Measurements from ENCODE around the gene CNN2.

CNN2 gene

DNA sequence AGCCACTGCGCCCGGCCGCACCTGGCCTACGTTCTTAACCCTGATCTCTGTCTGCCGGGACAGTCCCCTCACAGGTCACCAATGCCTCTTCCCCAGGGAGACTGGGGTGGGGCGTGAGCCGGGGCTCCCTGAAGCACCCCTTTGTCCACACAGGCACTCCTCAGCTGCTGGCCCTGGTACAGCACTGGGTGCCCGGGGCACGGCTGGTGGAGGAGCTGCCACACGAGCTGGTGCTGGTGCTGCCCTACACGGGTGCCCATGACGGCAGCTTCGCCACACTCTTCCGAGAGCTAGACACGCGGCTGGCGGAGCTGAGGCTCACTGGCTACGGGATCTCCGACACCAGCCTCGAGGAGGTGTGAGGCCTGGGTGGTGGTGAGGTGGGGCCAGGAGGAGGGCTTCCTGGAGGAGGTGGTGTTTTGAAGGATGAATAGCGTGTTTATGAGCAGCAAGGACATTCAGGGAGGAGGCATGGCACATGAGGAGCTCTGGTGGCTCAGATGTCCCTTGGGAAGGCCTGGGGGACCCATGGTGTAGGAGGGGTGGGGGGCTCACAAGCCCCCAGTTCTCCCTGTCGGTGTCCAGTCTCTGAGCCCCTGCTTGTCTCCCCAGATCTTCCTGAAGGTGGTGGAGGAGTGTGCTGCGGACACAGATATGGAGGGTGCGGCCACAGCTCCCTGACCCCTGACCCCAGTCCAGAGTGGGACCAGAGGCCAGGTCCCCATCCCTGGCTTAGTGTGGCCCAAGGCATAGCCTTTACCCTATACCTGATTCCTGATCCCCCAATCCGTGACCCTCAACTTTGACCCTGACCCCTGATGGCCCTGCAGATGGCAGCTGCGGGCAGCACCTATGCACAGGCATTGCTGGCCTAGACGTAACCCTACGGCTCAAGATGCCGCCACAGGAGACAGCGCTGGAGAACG lies 27.0 kb downstream of the CNN2 start:
- no peak for DNase-seq (ENCODE audit: low read depth)
- H3K4me3 ChIP-seq (ENCODE audit: low read depth, low read length): no peak overlapping the region
- TF ChIP-seq CTCF (IDR thresholded peaks at IDR 0.05; ENCODE audit: control insufficient read depth, extremely low read depth, insufficient read depth): no peak

GRCh38 chr19:1054102-1055027 lies 28.0 kb downstream of the CNN2 start:
- DNase-seq (ENCODE audit: low read depth): no peak

GRCh38 chr19:1055028-1055425 lies 28.6 kb downstream of the CNN2 start:
- TF ChIP-seq CTCF (IDR thresholded peaks at IDR 0.05; ENCODE audit: control insufficient read depth, extremely low read depth, insufficient read depth): no peak
- no peak overlapping the region for H3K4me3 ChIP-seq (ENCODE audit: low read depth, low read length)
- DNase-seq (ENCODE audit: low read depth): no peak

More at GRCh38 chr19:1054102-1055027, 28.0 kb downstream of the CNN2 start:
- no peak overlapping the region for H3K4me3 ChIP-seq (ENCODE audit: low read depth, low read length)
- TF ChIP-seq CTCF (IDR thresholded peaks at IDR 0.05; ENCODE audit: control insufficient read depth, extremely low read depth, insufficient read depth): no peak

DNA sequence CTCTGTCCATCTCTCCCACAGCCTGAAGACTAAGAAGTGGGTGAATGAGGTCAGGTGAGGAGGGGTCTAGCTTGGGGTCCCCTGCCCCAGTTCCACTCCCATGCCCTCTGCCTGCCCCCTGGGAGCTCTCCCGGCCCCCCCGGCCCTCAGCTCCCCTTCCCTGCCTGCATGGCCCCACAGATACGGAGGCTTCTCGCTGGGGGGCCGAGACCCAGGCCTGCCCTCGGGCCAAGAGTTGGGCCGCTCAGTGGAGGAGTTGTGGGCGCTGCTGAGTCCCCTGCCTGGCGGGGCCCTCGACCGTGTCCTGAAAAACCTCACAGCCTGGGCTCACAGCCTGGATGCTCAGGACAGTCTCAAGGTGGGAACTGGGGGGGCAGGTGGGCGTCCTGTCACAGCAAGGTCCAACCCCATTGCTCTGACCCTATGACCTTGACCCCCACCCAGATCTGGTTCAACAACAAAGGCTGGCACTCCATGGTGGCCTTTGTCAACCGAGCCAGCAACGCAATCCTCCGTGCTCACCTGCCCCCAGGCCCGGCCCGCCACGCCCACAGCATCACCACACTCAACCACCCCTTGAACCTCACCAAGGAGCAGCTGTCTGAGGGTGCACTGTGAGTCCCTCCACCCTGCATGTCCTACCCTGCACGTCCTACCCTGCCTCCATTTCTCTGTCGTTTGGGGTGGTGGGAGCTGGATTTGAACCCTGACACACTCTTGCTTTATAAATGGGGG lies 29.6 kb downstream of the CNN2 start:
- H3K4me3 ChIP-seq (ENCODE audit: low read depth, low read length): no peak overlapping the region
- TF ChIP-seq CTCF (IDR thresholded peaks at IDR 0.05; ENCODE audit: control insufficient read depth, extremely low read depth, insufficient read depth): no peak
- DNase-seq (ENCODE audit: low read depth): no peak

- no peak overlapping the region for H3K4me3 ChIP-seq (ENCODE audit: low read depth, low read length)
- no peak for TF ChIP-seq CTCF (IDR thresholded peaks at IDR 0.05; ENCODE audit: control insufficient read depth, extremely low read depth, insufficient read depth)
- no peak for DNase-seq (ENCODE audit: low read depth)
Observed at GRCh38 chr19:1057176-1057855, 30.9 kb downstream of the CNN2 start.

DNA sequence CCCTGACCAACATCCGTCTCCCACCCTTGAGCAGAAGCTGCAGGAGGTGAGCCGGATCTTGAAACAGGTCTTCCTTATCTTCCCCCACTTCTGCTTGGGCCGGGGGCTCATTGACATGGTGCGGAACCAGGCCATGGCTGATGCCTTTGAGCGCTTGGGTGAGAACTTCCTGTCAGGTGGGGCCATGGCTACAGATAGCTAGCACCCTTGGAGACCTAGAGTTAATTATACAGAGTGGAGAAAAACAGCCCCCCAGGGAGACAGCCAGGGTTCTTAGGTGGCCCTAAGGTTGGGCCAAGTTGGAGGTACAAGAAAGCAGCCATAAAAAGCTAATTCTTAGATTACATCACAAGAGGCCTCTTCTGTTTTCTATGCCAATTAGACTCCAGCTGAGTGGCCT lies 31.7 kb downstream of the CNN2 start:
- no peak overlapping the region for H3K4me3 ChIP-seq (ENCODE audit: low read depth, low read length)
- TF ChIP-seq CTCF (IDR thresholded peaks at IDR 0.05; ENCODE audit: control insufficient read depth, extremely low read depth, insufficient read depth): no peak
- DNase-seq (ENCODE audit: low read depth): no peak
